Activated CD8-positive, alpha-beta T cell treated with anti-CD3 and anti-CD28 coated beads, Interleukin-2, amount 10 ng/mL, durations not matched to agents 7 days and 5 days (primary cell): ENCODE measurements around the gene IGFL2. TPM values are rescaled to one million over a fixed set of nuclear protein-coding genes. Genes with fewer than 3 reads are reported as not detected.
"Not testable (repeated sequence)": the region's sequence is repeated elsewhere in the genome, so short reads cannot be mapped to it uniquely, and the experiment has no call there.

Experiments used
- ATAC-seq: fragments of 150-1000 bp; cut with Tn5 transposase; one replicate; pipeline ENCODE4 v1.10.0; 2021; ENCODE audit warnings: moderate library complexity
- CTCF ChIA-PET: fragments of 350-600 bp; sonication (Branson Sonifier 250); formaldehyde crosslinking; loops from one replicate; lab custom pipeline; 2021; ENCODE audit warnings: antibody characterized with exemption; lab: Charles Lee
- POLR2A ChIA-PET: fragments of 350-600 bp; sonication (Branson Sonifier 250); formaldehyde crosslinking; loops from one replicate; lab custom pipeline; 2021; ENCODE audit warnings: antibody characterized with exemption; lab: Charles Lee
- DNase-seq: peaks from one replicate; pipeline ENCODE4 v3.0.0-alpha.2; 2020
- H3K27ac Mint-ChIP-seq: one replicate; pipeline ENCODE4 v1.8.0; 2021; ENCODE audit warnings: mild to moderate bottlenecking, mixed read lengths
- H3K27me3 Mint-ChIP-seq: one replicate; pipeline ENCODE4 v1.8.0; 2021; ENCODE audit warnings: low read depth, mixed read lengths
- H3K36me3 Mint-ChIP-seq: one replicate; pipeline ENCODE4 v1.8.0; 2021; ENCODE audit warnings: low read depth, mixed read lengths
- H3K4me1 Mint-ChIP-seq: one replicate; pipeline ENCODE4 v1.8.0; 2021; ENCODE audit warnings: low read depth, mixed read lengths
- H3K4me3 Mint-ChIP-seq: one replicate; pipeline ENCODE4 v1.8.0; 2021; ENCODE audit warnings: mild to moderate bottlenecking, mixed read lengths
- H3K9me3 Mint-ChIP-seq: one replicate; pipeline ENCODE4 v1.8.0; 2022; ENCODE audit warnings: mixed read lengths; ENCODE audit not compliant: insufficient read depth
- total RNA-seq, 2 experiments: library from RNA; stranded (reverse); gene quantifications; one replicate each; pipeline ENCODE4 v1.2.3, GENCODE V29; 2021

IGFL2 gene
- total RNA-seq, 2 experiments from 2014 or later: not detected

- ChIA-PET POLR2A (no interaction called here), CTCF (no interaction called here)
- Mint-ChIP-seq H3K27me3 (peaks cover 39% of the 10 kb centered on the region), H3K9me3 (no peaks in the 10 kb centered on the region), H3K36me3 (no peaks in the 10 kb centered on the region), H3K4me3 (no peak overlapping the region), H3K27ac (no peak overlapping the region), H3K4me1 (no peaks in the 10 kb centered on the region)
- DNase-seq (no peak), ATAC-seq (no peak)
These were observed 785 bp upstream of the IGFL2 start for GRCh38 chr19:46147166-46147740.

DNA sequence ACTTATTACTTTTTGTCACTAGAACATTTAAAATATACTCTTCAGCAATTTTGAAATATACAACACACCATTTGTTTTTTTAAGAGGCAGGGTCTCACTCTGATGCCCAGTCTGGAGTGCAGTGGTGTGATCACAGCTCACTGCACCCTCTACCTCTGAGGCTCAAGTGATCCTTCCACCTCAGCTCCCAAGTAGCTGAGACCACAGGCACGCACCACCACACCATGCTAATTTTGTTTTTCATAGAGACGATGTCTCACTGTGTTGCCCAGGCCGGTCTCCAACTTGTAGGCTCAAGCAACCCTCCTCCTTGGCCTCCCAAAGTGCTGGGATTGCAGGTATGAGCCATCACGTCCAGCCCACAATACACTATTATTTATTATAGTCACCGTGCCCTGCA, 2.6 kb downstream of the IGFL2 start:
- no peak overlapping the region for H3K4me3 Mint-ChIP-seq
- no peak overlapping the region for H3K27ac Mint-ChIP-seq
- ChIA-PET CTCF (no interaction called here), POLR2A (no interaction called here)
- no peaks in the 10 kb centered on the region for H3K4me1 Mint-ChIP-seq
- H3K9me3 Mint-ChIP-seq: no peaks in the 10 kb centered on the region
- no peak for DNase-seq
- peaks cover 46% of the 10 kb centered on the region for H3K27me3 Mint-ChIP-seq
- H3K36me3 Mint-ChIP-seq: no peaks in the 10 kb centered on the region
- ATAC-seq: no peak

DNA sequence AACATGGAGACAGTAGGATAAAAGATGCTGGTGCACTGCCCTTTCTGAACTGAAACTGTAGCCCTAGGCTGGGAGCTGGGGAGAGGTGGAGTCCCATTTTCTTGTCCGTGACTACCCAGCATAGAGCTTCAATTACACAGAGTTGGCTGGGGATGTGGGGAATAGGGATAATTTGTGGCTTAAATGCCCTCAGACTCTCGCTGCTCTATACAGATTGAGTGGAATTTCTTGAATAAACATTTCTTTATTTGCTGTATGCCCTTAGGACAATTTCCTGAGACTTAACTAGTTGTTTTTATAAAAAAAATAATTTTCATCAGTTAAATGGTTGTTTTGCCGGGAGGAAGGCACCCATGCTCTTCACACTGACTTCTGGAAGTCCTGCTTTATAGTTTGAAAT, 7.2 kb downstream of the IGFL2 start:
- peaks cover 31% of the 10 kb centered on the region for H3K27me3 Mint-ChIP-seq

GRCh38 chr19:46159418-46160232, 11.6 kb downstream of the IGFL2 start:
- no peak for ATAC-seq
- CTCF ChIA-PET: interaction anchor here (0.8 to 0.9 kb wide), 2 partner anchors 32 to 131 kb away, joined by 3 read pairs; no protein-coding TSS in a partner anchor
- Mint-ChIP-seq H3K4me1 (no peaks in the 10 kb centered on the region), H3K4me3 (no peak overlapping the region), H3K27ac (no peak overlapping the region), H3K27me3 (peaks cover 27% of the 10 kb centered on the region), H3K36me3 (no peaks in the 10 kb centered on the region), H3K9me3 (peaks cover 7% of the 10 kb centered on the region)
- POLR2A ChIA-PET: no interaction called here
- no peak for DNase-seq

More for the DNA sequence above, 7.2 kb downstream of the IGFL2 start:
- no peak for DNase-seq
- POLR2A ChIA-PET: no interaction called here
- CTCF ChIA-PET: no interaction called here
- Mint-ChIP-seq H3K27ac (no peak overlapping the region), H3K36me3 (no peaks in the 10 kb centered on the region), H3K4me3 (no peak overlapping the region), H3K4me1 (no peaks in the 10 kb centered on the region), H3K9me3 (no peaks in the 10 kb centered on the region)
- no peak for ATAC-seq

- no peak for ATAC-seq
- no peak overlapping the region for H3K27ac Mint-ChIP-seq
- no peaks in the 10 kb centered on the region for H3K36me3 Mint-ChIP-seq
- H3K4me3 Mint-ChIP-seq: no peak overlapping the region
- no peaks in the 10 kb centered on the region for H3K4me1 Mint-ChIP-seq
- H3K27me3 Mint-ChIP-seq: peaks cover 25% of the 10 kb centered on the region
- ChIA-PET CTCF (interaction anchor here (0.8 kb wide), 1 partner anchor 32 kb away, joined by 3 read pairs; no protein-coding TSS in a partner anchor), POLR2A (no interaction called here)
- H3K9me3 Mint-ChIP-seq: peaks cover 7% of the 10 kb centered on the region
- DNase-seq: no peak
These were observed 12.3 kb downstream of the IGFL2 start for GRCh38 chr19:46160233-46160775.

GRCh38 chr19:46161642-46162257, 13.7 kb downstream of the IGFL2 start:
- H3K4me1 Mint-ChIP-seq, H3K27ac Mint-ChIP-seq, H3K4me3 Mint-ChIP-seq, CTCF ChIA-PET, ATAC-seq, H3K36me3 Mint-ChIP-seq, DNase-seq, H3K9me3 Mint-ChIP-seq, POLR2A ChIA-PET: not testable (repeated sequence)
- peaks cover 20% of the 10 kb centered on the region for H3K27me3 Mint-ChIP-seq

DNA sequence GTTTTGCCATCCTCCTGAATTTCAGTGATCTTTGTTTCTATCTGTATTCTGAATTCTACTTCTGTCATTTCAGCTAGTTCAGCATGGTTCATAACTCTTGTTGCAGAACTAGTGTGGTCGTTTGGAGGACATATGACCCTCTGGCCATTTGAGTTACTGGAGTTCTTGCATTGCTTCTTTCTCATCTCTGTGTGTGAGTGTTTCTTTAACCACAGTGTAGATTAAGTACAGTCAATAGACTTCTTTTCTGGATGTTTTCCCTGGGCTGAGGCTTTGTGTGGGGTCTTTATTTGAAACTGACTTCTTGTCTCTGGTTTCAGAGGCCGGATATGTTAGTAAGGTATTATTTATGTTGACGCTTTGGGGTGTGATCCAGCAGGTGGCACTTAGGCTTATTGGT, 14.7 kb downstream of the IGFL2 start:
- Mint-ChIP-seq H3K4me1 (no peaks in the 10 kb centered on the region), H3K9me3 (peaks cover 7% of the 10 kb centered on the region), H3K36me3 (no peaks in the 10 kb centered on the region), H3K4me3 (no peak overlapping the region), H3K27ac (no peak overlapping the region), H3K27me3 (peaks cover 20% of the 10 kb centered on the region)
- CTCF ChIA-PET: no interaction called here
- ATAC-seq (no peak), DNase-seq (no peak)
- POLR2A ChIA-PET: no interaction called here

GRCh38 chr19:46173886-46174480, 25.9 kb downstream of the IGFL2 start:
- Mint-ChIP-seq H3K27ac (no peak overlapping the region), H3K4me3 (no peak overlapping the region), H3K27me3 (peaks cover 24% of the 10 kb centered on the region), H3K4me1 (peaks cover 5% of the 10 kb centered on the region), H3K9me3 (no peaks in the 10 kb centered on the region), H3K36me3 (no peaks in the 10 kb centered on the region)
- POLR2A ChIA-PET: no interaction called here
- ATAC-seq (no peak), DNase-seq (no peak)
- CTCF ChIA-PET: no interaction called here

- DNase-seq (no peak), ATAC-seq (no peak)
- Mint-ChIP-seq H3K9me3 (no peaks in the 10 kb centered on the region), H3K36me3 (no peaks in the 10 kb centered on the region), H3K4me3 (no peak overlapping the region), H3K27me3 (peaks cover 22% of the 10 kb centered on the region), H3K27ac (no peak overlapping the region), H3K4me1 (peaks cover 5% of the 10 kb centered on the region)
- ChIA-PET POLR2A (no interaction called here), CTCF (interaction anchor here (1.1 kb wide), 1 partner anchor 13 kb away, joined by 3 read pairs; no protein-coding TSS in a partner anchor)
These were observed 28.2 kb downstream of the IGFL2 start for GRCh38 chr19:46176116-46176860.

GRCh38 chr19:46179076-46179759, 31.2 kb downstream of the IGFL2 start:
- ChIA-PET POLR2A (no interaction called here), CTCF (no interaction called here)
- no peaks in the 10 kb centered on the region for H3K4me1 Mint-ChIP-seq
- no peak for ATAC-seq
- no peaks in the 10 kb centered on the region for H3K9me3 Mint-ChIP-seq
- H3K27me3 Mint-ChIP-seq: peaks cover 24% of the 10 kb centered on the region
- no peak overlapping the region for H3K4me3 Mint-ChIP-seq
- H3K27ac Mint-ChIP-seq: no peak overlapping the region
- H3K36me3 Mint-ChIP-seq: no peaks in the 10 kb centered on the region
- DNase-seq: no peak
